ENCODE data around the gene SLC14A1. TPM values are rescaled to one million over a fixed set of nuclear protein-coding genes. Genes with fewer than 3 reads are reported as not detected.

SLC14A1 gene
- total RNA-seq, 6 experiments from 2014 or later: 0.24 to 1.3 (median 0.73) TPM

GRCh38 chr18:45728336-45729010 is 4.5 kb downstream of the SLC14A1 start:
- Mint-ChIP-seq H3K9me3 (no peaks in the 10 kb centered on the region), H3K27me3 (ENCODE audit: insufficient read depth) (no peaks in the 10 kb centered on the region; the same call in none of the 2 replicates)
- no peak for DNase-seq

GRCh38 chr18:45730832-45731575 is 7.0 kb downstream of the SLC14A1 start:
- DNase-seq: peak; percentile 68

More at GRCh38 chr18:45728336-45729010, 4.5 kb downstream of the SLC14A1 start:
- H3K4me3 Mint-ChIP-seq: no peak overlapping the region
- TF ChIP-seq CTCF (IDR thresholded peaks at IDR 0.05): no peak
- no peaks in the 10 kb centered on the region for H3K36me3 Mint-ChIP-seq (ENCODE audit: low read depth)
- peaks cover 73% of the 10 kb centered on the region for H3K4me1 Mint-ChIP-seq (ENCODE audit: low read depth)
- no peak overlapping the region for H3K27ac Mint-ChIP-seq

GRCh38 chr18:45731716-45732115 is 7.7 kb downstream of the SLC14A1 start:
- DNase-seq: no peak
- Mint-ChIP-seq H3K27ac (peak overlapping the region; percentile 73; the same call in 1 of the 2 replicates), H3K4me3 (no peak overlapping the region), H3K27me3 (ENCODE audit: insufficient read depth) (no peaks in the 10 kb centered on the region; the same call in none of the 2 replicates), H3K36me3 (ENCODE audit: low read depth) (no peaks in the 10 kb centered on the region), H3K4me1 (ENCODE audit: low read depth) (peaks cover 53% of the 10 kb centered on the region), H3K9me3 (no peaks in the 10 kb centered on the region)
- no peak for TF ChIP-seq CTCF (IDR thresholded peaks at IDR 0.05)

More at GRCh38 chr18:45730832-45731575, 7.0 kb downstream of the SLC14A1 start:
- H3K9me3 Mint-ChIP-seq: no peaks in the 10 kb centered on the region
- no peaks in the 10 kb centered on the region for H3K36me3 Mint-ChIP-seq (ENCODE audit: low read depth)
- H3K4me3 Mint-ChIP-seq: no peak overlapping the region
- no peak for TF ChIP-seq CTCF (IDR thresholded peaks at IDR 0.05)
- H3K4me1 Mint-ChIP-seq (ENCODE audit: low read depth): peaks cover 59% of the 10 kb centered on the region
- peak overlapping the region; percentile 73 for H3K27ac Mint-ChIP-seq
- no peaks in the 10 kb centered on the region; the same call in none of the 2 replicates for H3K27me3 Mint-ChIP-seq (ENCODE audit: insufficient read depth)

GRCh38 chr18:45733535-45733934 is 9.6 kb downstream of the SLC14A1 start:
- no peak overlapping the region for H3K27ac Mint-ChIP-seq
- no peaks in the 10 kb centered on the region for H3K9me3 Mint-ChIP-seq
- H3K36me3 Mint-ChIP-seq (ENCODE audit: low read depth): no peaks in the 10 kb centered on the region
- DNase-seq: no peak
- H3K4me3 Mint-ChIP-seq: no peak overlapping the region
- peaks cover 45% of the 10 kb centered on the region for H3K4me1 Mint-ChIP-seq (ENCODE audit: low read depth)
- no peaks in the 10 kb centered on the region; the same call in 1 of the 2 replicates for H3K27me3 Mint-ChIP-seq (ENCODE audit: insufficient read depth)
- TF ChIP-seq CTCF (IDR thresholded peaks at IDR 0.05): no peak

- no peak overlapping the region for H3K27ac Mint-ChIP-seq
- no peak for TF ChIP-seq CTCF (IDR thresholded peaks at IDR 0.05)
- peaks cover 40% of the 10 kb centered on the region for H3K4me1 Mint-ChIP-seq (ENCODE audit: low read depth)
- no peaks in the 10 kb centered on the region; the same call in 1 of the 2 replicates for H3K27me3 Mint-ChIP-seq (ENCODE audit: insufficient read depth)
- DNase-seq: no peak
- no peaks in the 10 kb centered on the region for H3K36me3 Mint-ChIP-seq (ENCODE audit: low read depth)
- H3K9me3 Mint-ChIP-seq: no peaks in the 10 kb centered on the region
- H3K4me3 Mint-ChIP-seq: no peak overlapping the region
Observed at GRCh38 chr18:45734505-45734904, 10.5 kb downstream of the SLC14A1 start.
